GM19239 (cell line): Measurements from ENCODE around the gene MTCH2.

Experiments used
- DNase-seq: peaks from one replicate; pipeline ENCODE4 v3.0.0; 2011; ENCODE audit warnings: low spot score; ENCODE audit not compliant: insufficient read length
- FAIRE-seq: peaks from 2 replicates; lab custom pipeline; 2011; peaks lifted over from hg19 to GRCh38; lab: Jason Lieb, UNC

The MTCH2 gene

GRCh38 chr11:47592970-47593369 lies 49.4 kb downstream of the MTCH2 start:
- FAIRE-seq = no peak

DNA sequence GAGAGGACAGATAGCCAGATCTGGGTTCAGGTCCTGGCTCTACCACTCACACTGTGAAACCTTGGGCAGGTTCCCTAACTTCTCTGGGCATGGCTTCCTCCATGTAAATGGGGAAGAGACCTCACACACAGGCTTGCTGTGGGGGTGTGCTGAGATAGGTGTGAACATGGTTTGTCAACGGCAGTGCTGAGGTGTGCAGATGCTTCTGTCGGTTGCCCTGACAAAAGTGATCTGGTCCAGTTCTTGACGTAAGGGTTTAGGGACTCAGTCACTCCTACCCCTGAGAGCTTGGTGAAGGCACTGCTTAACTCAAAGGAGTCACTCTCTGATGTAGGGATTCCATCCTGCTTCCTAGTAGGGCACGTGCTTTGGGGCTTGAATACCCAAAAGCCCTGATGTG lies 50.1 kb downstream of the MTCH2 start:
- no peak for FAIRE-seq

More at GRCh38 chr11:47592970-47593369, 49.4 kb downstream of the MTCH2 start:
- no peak for DNase-seq

DNA sequence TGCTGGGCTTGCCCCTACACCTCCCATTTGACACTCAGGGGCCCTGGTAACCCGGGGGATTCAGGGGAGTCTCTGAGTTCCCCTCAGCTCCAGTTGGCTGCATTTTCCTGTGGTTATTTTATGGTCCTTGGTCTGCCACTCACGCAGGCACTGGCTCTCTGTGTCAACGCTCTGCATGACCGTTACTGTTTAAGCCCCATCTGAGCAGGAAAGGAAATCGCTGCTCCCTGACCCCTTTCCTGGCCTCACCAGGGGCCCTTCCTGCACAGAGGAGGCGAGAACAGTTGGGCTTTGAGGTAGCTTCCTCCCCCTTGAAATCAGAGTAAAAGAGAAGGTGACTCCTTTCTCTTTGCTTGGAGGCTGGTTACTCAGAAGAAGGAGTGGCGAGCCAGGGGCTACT lies 50.6 kb downstream of the MTCH2 start:
- FAIRE-seq (peak; percentile 40), DNase-seq (no peak)

More for the DNA sequence above, 50.1 kb downstream of the MTCH2 start:
- DNase-seq = no peak

- no peak for DNase-seq
- FAIRE-seq = no peak
Observed at GRCh38 chr11:47589977-47590861, 52.1 kb downstream of the MTCH2 start.

DNA sequence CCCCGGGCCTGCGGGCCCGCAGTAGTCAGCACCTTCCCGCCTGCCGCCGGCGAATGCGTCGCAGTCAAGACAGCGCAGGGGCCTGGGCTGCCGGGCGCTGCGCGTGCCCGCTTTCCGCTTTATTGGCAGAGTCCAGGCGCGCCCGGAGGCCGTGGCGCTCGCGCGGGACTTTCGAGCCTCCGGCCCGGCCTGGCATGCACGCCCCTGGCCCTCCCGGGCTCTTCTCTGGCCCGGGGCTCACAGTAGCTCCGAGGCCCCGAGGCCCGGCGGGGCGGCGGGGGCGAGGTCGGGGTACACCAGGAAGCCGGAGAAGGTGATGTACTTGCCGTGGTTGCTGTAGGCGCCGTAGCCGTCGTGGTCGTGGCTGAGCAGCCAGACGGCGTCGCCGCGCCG lies 52.8 kb downstream of the MTCH2 start:
- DNase-seq (no peak), FAIRE-seq (no peak)

DNA sequence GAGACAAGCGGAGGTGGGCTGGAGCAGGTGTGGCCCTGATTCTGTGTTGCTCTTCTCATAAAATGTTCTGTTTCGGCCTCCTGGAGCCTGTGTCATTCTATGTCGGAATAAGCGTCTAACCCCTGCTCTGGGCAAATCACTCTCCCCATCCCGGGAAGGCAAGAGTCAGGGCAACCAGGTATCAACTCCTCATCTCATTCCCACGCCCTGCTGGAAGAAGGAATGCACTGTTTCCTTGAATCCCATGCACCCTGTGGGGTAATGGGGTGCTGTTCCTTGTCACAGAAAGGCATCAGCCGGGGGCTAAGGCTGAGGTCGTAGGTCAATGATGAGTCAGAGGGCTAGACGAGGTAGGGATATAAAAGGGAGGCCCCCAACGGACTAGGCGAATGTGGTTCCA lies 53.2 kb downstream of the MTCH2 start:
- no peak for DNase-seq
- FAIRE-seq = no peak

DNA sequence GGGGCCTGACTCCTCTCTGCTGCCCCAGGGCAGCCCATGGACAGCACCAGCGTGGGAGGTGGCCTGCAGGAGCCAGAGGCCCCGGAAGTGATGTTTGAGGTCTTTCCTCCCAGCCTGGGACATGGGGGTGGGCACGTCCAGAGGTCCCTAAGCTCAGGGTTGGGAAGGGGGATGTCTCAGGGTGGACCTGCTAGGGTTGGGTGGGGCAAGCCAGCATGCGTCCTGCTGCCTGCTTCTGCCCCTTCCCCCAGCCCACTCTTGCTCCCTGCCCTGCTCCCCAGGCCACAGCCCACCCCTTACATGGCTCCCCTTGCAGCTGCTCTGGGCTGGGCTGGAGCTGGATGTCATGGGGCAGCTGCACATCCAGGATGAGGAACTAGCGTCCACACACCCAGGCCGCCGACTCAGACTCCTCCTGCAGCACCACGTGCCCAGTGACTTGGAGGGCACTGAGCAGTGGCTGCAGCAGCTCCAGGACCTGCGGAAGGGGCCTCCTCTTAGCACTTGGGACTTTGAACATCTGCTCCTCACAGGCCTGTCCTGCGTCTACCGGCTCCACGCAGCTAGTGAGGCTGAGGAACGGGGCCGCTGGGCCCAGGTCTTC lies 54.5 kb downstream of the MTCH2 start:
- FAIRE-seq = no peak
- no peak for DNase-seq

DNA sequence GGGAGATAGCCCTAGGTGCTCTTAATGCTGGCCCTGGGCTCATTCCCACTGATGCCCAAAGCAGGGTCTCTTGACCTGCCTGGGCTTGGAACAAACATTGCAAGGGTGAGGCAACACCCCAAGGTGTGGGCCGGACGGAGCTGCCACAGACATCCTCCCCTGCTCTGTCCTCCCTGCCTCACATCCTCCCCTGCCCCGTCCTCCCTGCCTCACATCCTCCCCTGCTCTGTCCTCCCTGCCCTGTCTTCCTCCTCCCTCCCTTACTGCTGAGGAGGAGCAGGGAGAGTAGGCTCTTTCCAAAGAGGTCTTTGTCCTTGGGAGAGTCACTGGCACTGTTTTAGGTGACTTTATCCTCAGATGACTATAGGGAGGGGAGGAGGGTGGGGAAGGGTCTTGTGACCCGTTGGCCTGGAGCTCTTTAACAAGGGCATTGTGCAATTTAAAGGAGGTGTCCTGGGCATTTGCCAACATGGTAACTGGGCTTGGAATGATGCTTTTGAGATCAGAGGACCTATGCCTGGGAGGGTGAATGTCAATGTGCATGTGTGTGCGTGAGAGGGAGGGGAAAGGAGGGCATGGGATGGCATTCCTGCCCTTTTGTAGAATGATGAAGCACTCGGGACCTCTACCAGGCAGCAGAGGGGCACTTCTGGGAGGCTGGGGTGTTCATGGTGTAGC lies 55.2 kb downstream of the MTCH2 start:
- no peak for FAIRE-seq
- DNase-seq = no peak

DNA sequence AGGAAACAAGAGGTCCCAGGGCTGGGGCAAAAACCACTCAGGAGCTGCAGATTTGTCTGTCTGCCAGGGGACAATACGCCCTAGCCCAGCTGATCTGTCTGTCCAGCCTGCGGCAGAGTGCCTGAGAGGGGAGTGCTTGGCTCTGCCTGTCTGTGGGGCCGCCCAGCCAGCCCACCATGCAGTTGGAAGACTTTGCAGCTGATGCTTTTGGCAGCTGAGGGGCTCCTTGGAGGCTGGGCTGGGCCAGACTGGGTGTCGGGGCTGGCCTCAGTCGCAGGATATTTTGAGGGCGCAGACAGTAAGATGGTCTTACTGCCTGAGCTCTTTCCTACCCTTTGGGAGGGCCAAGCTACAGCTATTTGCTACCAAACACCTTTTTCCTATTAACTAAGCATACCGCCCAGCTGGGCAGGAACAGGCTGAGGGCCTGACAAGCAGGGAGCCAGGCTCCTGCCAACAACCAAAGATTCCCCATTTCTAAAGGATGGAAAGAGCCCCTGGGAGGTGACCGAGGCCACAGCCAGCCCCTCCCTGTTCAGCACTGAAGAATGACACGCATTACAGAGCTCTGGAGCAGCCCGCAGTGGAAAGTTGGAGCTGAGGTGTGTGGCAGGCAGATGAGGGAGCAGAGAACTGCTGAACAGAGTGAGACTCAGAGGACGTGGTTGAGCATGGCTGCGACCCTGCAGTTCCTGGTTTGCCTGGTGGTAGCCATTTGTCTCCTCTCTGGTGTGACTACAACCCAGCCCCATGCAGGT lies 56.1 kb downstream of the MTCH2 start, which contains the start of gene FAM180B:
TSS of gene FAM180B (plus strand) at position 581 of the 758 bp plus-strand sequence. CDS start at position 672, 91 bp downstream.
- DNase-seq (no peak), FAIRE-seq (no peak)

- DNase-seq = no peak
- no peak for FAIRE-seq
Observed at GRCh38 chr11:47583844-47584243, 58.5 kb downstream of the MTCH2 start.

DNA sequence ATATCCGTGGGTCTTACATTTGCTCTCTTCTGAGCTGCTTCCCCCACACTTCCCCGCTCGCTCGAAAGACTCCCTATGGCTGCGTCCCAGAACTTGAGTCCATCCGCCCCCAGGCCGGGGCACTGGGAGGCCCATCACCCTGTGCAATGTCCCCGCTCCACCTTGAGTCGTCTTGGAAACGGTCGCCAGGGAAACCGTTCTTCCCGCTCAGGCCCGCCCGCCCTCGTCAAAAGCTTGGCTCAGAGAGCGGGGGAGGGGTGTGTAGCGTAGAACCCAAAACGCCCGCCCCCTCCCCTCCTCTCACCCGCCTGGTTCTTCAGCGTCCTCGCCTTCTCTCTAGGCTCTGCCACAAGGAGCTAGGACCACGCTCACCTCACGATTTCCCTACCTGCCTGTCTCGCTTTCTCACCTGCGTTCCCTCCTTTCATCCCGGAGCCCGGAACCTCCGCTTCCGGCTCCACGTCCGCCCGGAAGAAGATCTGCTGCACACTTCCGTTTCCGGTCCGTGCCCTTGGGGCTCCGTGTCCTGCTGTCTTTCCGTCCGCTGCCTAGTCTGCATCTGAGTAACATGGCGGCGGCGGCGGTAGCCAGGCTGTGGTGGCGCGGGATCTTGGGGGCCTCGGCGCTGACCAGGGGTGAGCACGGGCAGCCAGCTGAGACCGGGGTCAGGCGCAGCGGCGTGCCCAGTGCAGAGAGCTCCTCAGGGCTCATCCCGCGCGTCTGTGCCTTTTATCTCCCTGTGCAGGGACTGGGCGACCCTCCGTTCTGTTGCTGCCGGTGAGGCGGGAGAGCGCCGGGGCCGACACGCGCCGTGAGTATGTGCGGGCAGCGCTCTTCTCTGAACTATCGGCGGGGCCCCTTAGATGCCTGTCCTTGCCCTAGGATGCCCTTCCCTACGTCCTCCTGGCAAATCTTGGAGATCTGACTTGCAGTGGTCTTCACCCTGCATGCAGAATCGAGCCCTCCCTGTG lies 63.5 kb downstream of the MTCH2 start, which contains the start of the genes KBTBD4 and NDUFS3:
TSS of gene KBTBD4 (minus strand) at position 447 of the 971 bp plus-strand sequence. CDS start at position 428, 19 bp downstream.
TSS of gene NDUFS3 (plus strand) at position 551 of the 971 bp plus-strand sequence. CDS start at position 569, 18 bp downstream.
- peak; percentile 87 for DNase-seq
- FAIRE-seq = peak; percentile 63

DNA sequence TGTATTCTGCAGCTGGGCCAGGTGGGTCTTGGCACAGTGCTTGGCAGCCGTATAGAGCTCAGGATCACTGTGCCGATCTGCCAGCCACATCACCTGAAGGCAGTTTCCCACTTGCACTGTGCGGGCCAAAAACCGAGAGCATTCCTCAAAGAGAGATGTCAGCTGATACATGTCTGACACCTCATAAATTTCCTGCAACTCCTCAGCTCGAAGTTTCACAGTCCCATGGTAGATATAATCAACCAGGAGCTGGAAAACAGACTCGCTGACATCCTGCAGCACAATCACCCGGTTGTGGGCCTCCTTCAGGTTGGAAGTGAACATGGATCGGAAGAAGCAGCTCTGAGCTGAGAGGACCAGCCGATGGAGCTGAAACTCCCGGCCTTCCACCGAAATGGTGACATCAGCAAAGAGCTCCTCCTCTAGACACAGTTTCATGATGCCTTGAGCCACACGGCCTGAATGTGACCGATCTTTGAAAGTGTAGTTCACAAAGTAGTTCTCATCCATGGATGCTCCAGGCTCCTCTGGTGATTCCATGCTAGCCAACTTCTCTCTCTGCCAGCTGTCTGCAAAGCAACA lies 64.8 kb downstream of the MTCH2 start:
- DNase-seq (no peak), FAIRE-seq (no peak)

DNA sequence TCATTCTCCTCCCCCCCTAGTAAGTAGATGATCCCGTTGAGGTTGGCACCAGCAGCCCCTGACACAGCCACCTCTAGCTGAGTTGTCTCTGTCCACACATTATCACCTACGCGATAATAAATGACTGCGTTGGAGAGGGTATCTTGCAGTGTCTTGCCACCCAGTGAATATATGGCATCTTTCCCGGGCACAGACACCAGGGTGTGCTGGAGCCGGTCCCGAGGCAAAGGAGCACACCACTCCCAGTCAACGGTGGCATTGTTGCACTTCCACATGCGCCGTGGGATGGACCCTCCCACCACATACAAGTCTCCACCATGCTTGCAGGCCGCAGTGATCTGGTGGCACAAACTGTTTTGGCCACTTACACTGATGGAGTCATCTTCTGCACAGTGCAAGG lies 69.0 kb downstream of the MTCH2 start:
- FAIRE-seq (no peak), DNase-seq (no peak)

DNA sequence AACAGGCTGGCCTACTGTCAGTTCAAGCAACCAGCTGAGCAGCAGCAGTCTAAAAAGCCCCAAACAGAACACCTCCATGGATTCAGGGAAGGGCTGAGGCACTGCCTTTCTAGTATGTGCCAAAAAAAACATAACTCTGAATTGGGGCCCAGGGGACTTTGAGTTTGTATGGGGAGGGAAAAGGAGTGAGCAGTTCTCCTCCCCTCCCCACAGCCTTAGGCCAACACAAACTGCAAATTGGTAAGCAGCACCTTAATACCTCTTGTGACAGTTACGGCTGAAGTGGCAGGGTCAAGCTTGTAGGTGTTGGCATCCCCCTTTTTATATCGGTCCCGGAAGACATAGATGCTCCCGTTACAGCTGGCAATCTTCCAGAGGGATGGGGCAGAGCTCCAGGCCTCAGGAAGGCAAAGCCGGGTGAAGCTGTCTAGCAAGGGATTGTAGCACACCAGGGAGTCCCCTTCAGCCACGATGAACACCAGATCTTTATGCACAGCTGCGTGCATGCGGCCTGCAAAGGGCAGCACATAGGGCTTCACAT lies 69.6 kb downstream of the MTCH2 start:
- FAIRE-seq = no peak
- DNase-seq = no peak

GRCh38 chr11:47571895-47572294 lies 70.5 kb downstream of the MTCH2 start:
- DNase-seq (no peak), FAIRE-seq (no peak)

DNA sequence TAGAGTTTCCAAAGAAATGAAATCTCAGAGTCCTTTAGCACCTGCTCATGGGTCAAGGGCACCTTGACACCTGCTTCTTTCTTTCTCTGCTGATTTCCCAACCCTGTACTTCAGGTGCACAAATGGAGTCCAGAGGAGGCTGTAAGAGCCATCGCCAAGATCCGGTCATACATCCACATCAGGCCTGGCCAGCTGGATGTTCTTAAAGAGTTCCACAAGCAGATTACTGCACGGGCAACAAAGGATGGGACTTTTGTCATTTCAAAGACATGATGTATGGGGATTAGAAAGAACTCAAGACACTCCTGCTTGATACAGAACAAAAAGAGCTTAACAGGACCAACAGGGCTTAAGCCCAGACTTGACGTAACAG lies 71.0 kb downstream of the MTCH2 start:
- no peak for FAIRE-seq
- no peak for DNase-seq

DNA sequence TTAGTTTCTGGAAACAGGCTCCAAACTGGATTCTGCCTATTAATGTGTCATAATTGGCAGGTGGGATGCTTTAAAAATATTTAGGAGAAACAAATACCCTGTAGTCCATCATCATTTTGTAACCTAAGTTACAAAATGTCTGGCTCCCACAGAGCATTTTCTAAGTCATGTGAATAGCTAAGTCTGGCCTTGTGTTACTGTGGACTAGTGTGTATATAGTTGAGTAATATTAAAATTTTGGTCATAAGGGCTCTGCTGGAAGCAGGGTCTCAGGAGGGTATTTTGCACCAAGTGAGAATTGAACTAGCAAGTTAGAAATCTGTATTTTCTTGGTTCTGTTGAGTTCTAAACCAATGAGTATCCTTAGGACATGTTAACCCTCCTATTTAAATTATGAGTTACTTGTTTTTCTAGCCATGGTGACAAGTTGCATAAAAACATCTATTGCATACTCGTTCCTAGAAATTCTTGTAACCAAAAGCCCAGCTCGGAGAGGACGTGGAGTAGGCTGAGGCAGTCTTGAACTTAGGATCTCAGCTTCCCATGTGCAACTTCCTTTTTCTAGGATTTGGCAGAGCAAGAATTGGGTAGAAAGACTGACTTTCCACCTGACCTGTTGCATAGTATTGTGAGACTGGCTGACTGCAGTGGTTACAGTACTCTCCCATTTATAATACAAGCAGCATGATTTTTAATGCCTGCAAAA lies 71.6 kb downstream of the MTCH2 start:
- DNase-seq (no peak), FAIRE-seq (no peak)

- no peak for DNase-seq
- no peak for FAIRE-seq
Observed at GRCh38 chr11:47569646-47570045, 72.7 kb downstream of the MTCH2 start.
